ENCODE results near the gene LDLR. TPM values are rescaled to one million over a fixed set of nuclear protein-coding genes. Genes with fewer than 3 reads are reported as not detected.
"Not testable (repeated sequence)": the region's sequence is repeated elsewhere in the genome, so short reads cannot be mapped to it uniquely, and the experiment has no call there.

Gene LDLR
- total RNA-seq, 4 donors from 2014 or later, result 22.6 to 45.6 (median 35.7) TPM

- H3K36me3 ChIP-seq, result peaks cover 0 to 28% (median 0%) of the 10 kb centered on the region in 3 donors
These were observed 19.1 kb upstream of the LDLR start for GRCh38 chr19:11070123-11070522.

GRCh38 chr19:11073568-11073967 is 15.7 kb upstream of the LDLR start:
- H3K9me3 ChIP-seq, result no peaks in the 10 kb centered on the region
- H3K27ac ChIP-seq, result no peak overlapping the region
- DNase-seq (ENCODE audit: low spot score in 2 of 2), result no peak
- no peaks in the 10 kb centered on the region for H3K27me3 ChIP-seq
- no peaks in the 10 kb centered on the region for H3K4me1 ChIP-seq
- H3K4me3 ChIP-seq, result no peak overlapping the region
- TF ChIP-seq EP300 (IDR thresholded peaks at IDR 0.05) (no peak), POLR2A (IDR thresholded peaks at IDR 0.05) (no peak), CTCF (IDR thresholded peaks at IDR 0.05) (no peak)
- 90 to 94% methylated on average over 9 of the region's 9 CpGs for WGBS, 2 donors
- no peaks in the 10 kb centered on the region for H3K36me3 ChIP-seq

More at GRCh38 chr19:11070123-11070522, 19.1 kb upstream of the LDLR start:
- DNase-seq (ENCODE audit: low spot score in 2 of 2), result no peak
- H3K27ac ChIP-seq, result no peak overlapping the region
- H3K27me3 ChIP-seq, result no peaks in the 10 kb centered on the region
- peaks cover 0 to 10% (median 0%) of the 10 kb centered on the region in 4 donors for H3K9me3 ChIP-seq
- H3K4me1 ChIP-seq, result no peaks in the 10 kb centered on the region
- H3K4me3 ChIP-seq, result no peak overlapping the region
- TF ChIP-seq CTCF (IDR thresholded peaks at IDR 0.05) (no peak), POLR2A (IDR thresholded peaks at IDR 0.05) (no peak), EP300 (IDR thresholded peaks at IDR 0.05) (no peak)
- 96 to 97% methylated on average over 4 of the region's 4 CpGs for WGBS, 2 donors

- H3K9me3 ChIP-seq; H3K4me3 ChIP-seq; H3K27ac ChIP-seq; H3K27me3 ChIP-seq; H3K36me3 ChIP-seq; DNase-seq (ENCODE audit: low spot score in 2 of 2); H3K4me1 ChIP-seq: not testable (repeated sequence)
- WGBS, 2 donors, result 89 to 91% methylated on average over 9 of the region's 9 CpGs
These were observed 12.5 kb upstream of the LDLR start for GRCh38 chr19:11076792-11077191.

- Histone ChIP-seq H3K4me1 (peaks cover 0 to 4% (median 1%) of the 10 kb centered on the region in 4 donors), H3K4me3 (no peak overlapping the region), H3K27me3 (no peaks in the 10 kb centered on the region), H3K27ac (no peak overlapping the region), H3K9me3 (no peaks in the 10 kb centered on the region), H3K36me3 (no peaks in the 10 kb centered on the region)
- 92 to 97% methylated on average over 11 of the region's 11 CpGs for WGBS, 2 donors
- DNase-seq (ENCODE audit: low spot score in 2 of 2), result no peak
- TF ChIP-seq CTCF (IDR thresholded peaks at IDR 0.05) (no peak), EP300 (IDR thresholded peaks at IDR 0.05) (no peak), POLR2A (IDR thresholded peaks at IDR 0.05) (no peak)
These were observed 10.4 kb upstream of the LDLR start for GRCh38 chr19:11078893-11079292.

- H3K27me3 ChIP-seq, result no peaks in the 10 kb centered on the region
- H3K4me1 ChIP-seq, result peaks cover 0 to 15% (median 10%) of the 10 kb centered on the region in 4 donors
- TF ChIP-seq CTCF (IDR thresholded peaks at IDR 0.05), result no peak
- TF ChIP-seq POLR2A (IDR thresholded peaks at IDR 0.05), result no peak
- no peak for TF ChIP-seq EP300 (IDR thresholded peaks at IDR 0.05)
- H3K36me3 ChIP-seq, result no peaks in the 10 kb centered on the region
- no peaks in the 10 kb centered on the region for H3K9me3 ChIP-seq
- WGBS, 2 donors, result 86 to 92% methylated on average over 9 of the region's 9 CpGs
- H3K4me3 ChIP-seq, result no peak overlapping the region
- DNase-seq (ENCODE audit: low spot score in 2 of 2), result no peak
- H3K27ac ChIP-seq, result no peak overlapping the region
These were observed 9.3 kb upstream of the LDLR start for GRCh38 chr19:11079999-11080398.

Measured in tibial nerve (tissue), 4 donors.